ENCODE results near the gene GPR161.

GPR161 gene

DNA sequence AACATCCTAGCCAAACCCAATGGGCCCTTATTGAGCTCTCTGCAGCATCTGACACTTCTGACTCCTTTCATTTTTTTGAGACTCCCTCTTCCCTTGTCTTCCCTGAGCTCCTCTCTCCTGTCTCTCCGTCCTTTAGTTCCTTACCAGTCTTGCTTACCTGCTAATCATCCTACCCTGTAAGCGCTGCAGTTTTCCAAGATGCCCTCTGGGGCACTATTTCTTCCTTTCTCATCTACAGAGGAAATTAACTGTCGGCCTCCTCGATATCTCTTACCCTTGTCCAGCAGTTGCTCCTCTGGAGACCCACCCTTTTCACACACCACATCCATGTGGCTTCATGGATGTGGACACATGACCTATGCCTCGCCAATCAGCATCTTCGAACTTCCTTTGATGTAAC, 6.8 kb downstream of the GPR161 start:
- no peak overlapping the region for H2AFZ ChIP-seq (ENCODE audit: low read depth, low read length)
- peaks cover 3% of the 10 kb centered on the region for H3K36me3 ChIP-seq (replicated peaks; ENCODE audit: low read depth, low read length)
- H3K79me2 ChIP-seq (ENCODE audit: low read length) = no peaks in the 10 kb centered on the region
- no peak overlapping the region for H3K9ac ChIP-seq (ENCODE audit: low read length)
- TF ChIP-seq EZH2phosphoT487 (IDR thresholded peaks at IDR 0.05; ENCODE audit: low read depth) = no peak
- TF ChIP-seq, protein P1, sequence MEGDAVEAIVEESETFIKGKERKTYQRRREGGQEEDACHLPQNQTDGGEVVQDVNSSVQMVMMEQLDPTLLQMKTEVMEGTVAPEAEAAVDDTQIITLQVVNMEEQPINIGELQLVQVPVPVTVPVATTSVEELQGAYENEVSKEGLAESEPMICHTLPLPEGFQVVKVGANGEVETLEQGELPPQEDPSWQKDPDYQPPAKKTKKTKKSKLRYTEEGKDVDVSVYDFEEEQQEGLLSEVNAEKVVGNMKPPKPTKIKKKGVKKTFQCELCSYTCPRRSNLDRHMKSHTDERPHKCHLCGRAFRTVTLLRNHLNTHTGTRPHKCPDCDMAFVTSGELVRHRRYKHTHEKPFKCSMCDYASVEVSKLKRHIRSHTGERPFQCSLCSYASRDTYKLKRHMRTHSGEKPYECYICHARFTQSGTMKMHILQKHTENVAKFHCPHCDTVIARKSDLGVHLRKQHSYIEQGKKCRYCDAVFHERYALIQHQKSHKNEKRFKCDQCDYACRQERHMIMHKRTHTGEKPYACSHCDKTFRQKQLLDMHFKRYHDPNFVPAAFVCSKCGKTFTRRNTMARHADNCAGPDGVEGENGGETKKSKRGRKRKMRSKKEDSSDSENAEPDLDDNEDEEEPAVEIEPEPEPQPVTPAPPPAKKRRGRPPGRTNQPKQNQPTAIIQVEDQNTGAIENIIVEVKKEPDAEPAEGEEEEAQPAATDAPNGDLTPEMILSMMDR (IDR thresholded peaks at IDR 0.05; ENCODE audit: low read depth, low read length) = no peak
- H3K27ac ChIP-seq (ENCODE audit: low read length) = no peak overlapping the region
- H3K4me2 ChIP-seq (ENCODE audit: low read length) = no peak overlapping the region
- H3K9me3 ChIP-seq (ENCODE audit: insufficient read depth, low read length) = no peaks in the 10 kb centered on the region
- peaks cover 4% of the 10 kb centered on the region; the same call in 1 of the 2 replicates for H3K4me1 ChIP-seq (ENCODE audit: low read length)
- no peaks in the 10 kb centered on the region for H4K20me1 ChIP-seq (ENCODE audit: insufficient read depth, low read length)
- H3K4me3 ChIP-seq (ENCODE audit: low read length) = no peak overlapping the region
- H3K27me3 ChIP-seq (ENCODE audit: low read depth, low read length) = peaks cover 10% of the 10 kb centered on the region

DNA sequence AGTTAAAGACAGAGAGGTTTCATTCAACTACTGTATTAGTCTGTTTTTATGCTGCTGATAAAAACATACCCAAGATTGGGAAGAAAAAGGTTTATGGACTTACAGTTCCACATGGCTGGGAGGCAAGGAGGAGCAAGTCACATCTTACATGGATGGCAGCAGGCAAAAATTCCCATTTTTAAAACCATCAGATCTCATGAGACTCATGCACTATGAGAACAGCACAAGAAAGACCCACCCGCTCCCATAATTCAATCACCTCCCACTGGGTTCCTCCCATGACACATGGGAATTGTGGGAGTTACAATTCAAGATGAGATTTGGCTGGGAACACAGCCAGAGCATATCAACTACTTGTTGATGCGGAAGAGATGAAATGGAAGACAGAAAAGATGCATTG, 9.2 kb downstream of the GPR161 start:
- Histone ChIP-seq H3K36me3 (replicated peaks; ENCODE audit: low read depth, low read length) (peaks cover 3% of the 10 kb centered on the region), H4K20me1 (ENCODE audit: insufficient read depth, low read length) (no peaks in the 10 kb centered on the region), H3K27ac (ENCODE audit: low read length) (no peak overlapping the region), H3K4me1 (ENCODE audit: low read length) (no peaks in the 10 kb centered on the region), H3K4me2 (ENCODE audit: low read length) (no peak overlapping the region), H2AFZ (ENCODE audit: low read depth, low read length) (no peak overlapping the region), H3K79me2 (ENCODE audit: low read length) (no peaks in the 10 kb centered on the region), H3K9ac (ENCODE audit: low read length) (no peak overlapping the region), H3K27me3 (ENCODE audit: low read depth, low read length) (no peaks in the 10 kb centered on the region), H3K9me3 (ENCODE audit: insufficient read depth, low read length) (no peaks in the 10 kb centered on the region), H3K4me3 (ENCODE audit: low read length) (no peak overlapping the region)
- TF ChIP-seq, protein P1 (IDR thresholded peaks at IDR 0.05; ENCODE audit: low read depth, low read length) = no peak
- TF ChIP-seq EZH2phosphoT487 (IDR thresholded peaks at IDR 0.05; ENCODE audit: low read depth) = no peak

DNA sequence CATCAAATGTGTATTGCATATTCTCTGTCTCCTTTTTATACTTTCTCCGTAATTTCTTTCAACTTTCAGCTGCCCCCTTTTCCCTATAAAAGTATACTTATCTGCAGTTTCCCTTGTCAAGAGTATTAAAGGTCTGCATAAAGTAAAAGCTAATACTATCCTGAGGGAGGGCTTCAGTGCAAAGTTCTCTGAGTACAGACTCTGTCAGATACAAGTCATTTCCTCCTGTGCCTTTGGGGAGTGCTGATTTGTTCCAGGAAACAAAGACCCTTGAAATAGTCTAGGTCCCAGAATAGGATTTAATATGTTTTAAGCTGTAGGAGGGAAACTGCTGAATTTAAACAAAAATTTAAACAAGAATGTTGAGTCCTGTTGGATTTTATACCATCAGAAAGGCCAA, 11.7 kb downstream of the GPR161 start:
- Histone ChIP-seq H3K9me3 (ENCODE audit: insufficient read depth, low read length) (no peaks in the 10 kb centered on the region), H3K4me1 (ENCODE audit: low read length) (no peaks in the 10 kb centered on the region), H3K9ac (ENCODE audit: low read length) (no peak overlapping the region), H3K27me3 (ENCODE audit: low read depth, low read length) (no peaks in the 10 kb centered on the region), H2AFZ (ENCODE audit: low read depth, low read length) (no peak overlapping the region), H4K20me1 (ENCODE audit: insufficient read depth, low read length) (no peaks in the 10 kb centered on the region), H3K79me2 (ENCODE audit: low read length) (no peaks in the 10 kb centered on the region), H3K27ac (ENCODE audit: low read length) (no peak overlapping the region), H3K4me3 (ENCODE audit: low read length) (no peak overlapping the region), H3K4me2 (ENCODE audit: low read length) (no peak overlapping the region), H3K36me3 (replicated peaks; ENCODE audit: low read depth, low read length) (peaks cover 3% of the 10 kb centered on the region)
- no peak for TF ChIP-seq EZH2phosphoT487 (IDR thresholded peaks at IDR 0.05; ENCODE audit: low read depth)
- TF ChIP-seq, protein P1 (IDR thresholded peaks at IDR 0.05; ENCODE audit: low read depth, low read length) = no peak

DNA sequence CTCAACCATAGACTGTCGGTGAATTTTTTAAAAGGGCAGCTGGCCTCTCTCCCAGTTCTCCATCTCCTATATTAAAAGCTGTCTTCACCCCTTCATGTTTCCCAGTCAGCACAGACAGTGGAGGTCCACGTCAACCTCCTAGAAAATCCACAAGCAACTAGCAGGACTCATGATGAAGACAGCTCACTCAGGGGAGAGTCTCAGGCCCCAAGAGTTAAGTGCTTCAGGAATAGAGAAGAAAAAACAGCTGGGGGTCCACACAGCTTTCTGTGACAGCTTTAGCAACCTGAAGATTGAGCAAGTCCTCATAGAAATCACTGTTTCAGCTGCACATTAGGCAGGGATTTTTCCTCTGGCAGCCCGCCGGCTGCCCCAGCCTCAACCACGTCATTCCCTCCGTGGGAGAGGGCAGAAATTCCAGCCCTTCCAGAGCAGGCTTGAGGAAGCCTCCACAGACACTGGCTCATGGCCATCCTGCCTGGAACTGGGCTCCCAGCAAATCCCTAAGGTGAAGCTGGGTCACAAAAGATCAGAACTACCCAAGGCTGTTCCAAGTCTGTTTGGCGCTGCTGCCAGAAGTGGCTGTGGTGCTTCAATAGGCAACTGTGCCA, 15.2 kb downstream of the GPR161 start:
- no peaks in the 10 kb centered on the region for H3K27me3 ChIP-seq (ENCODE audit: low read depth, low read length)
- H3K4me1 ChIP-seq (ENCODE audit: low read length) = no peaks in the 10 kb centered on the region
- no peak overlapping the region for H2AFZ ChIP-seq (ENCODE audit: low read depth, low read length)
- no peak for TF ChIP-seq EZH2phosphoT487 (IDR thresholded peaks at IDR 0.05; ENCODE audit: low read depth)
- TF ChIP-seq, protein P1 (IDR thresholded peaks at IDR 0.05; ENCODE audit: low read depth, low read length) = no peak
- H3K9me3 ChIP-seq (ENCODE audit: insufficient read depth, low read length) = no peaks in the 10 kb centered on the region
- no peaks in the 10 kb centered on the region for H4K20me1 ChIP-seq (ENCODE audit: insufficient read depth, low read length)
- H3K79me2 ChIP-seq (ENCODE audit: low read length) = no peaks in the 10 kb centered on the region
- no peak overlapping the region for H3K27ac ChIP-seq (ENCODE audit: low read length)
- H3K36me3 ChIP-seq (replicated peaks; ENCODE audit: low read depth, low read length) = no peaks in the 10 kb centered on the region
- no peak overlapping the region for H3K4me3 ChIP-seq (ENCODE audit: low read length)
- H3K9ac ChIP-seq (ENCODE audit: low read length) = no peak overlapping the region
- no peak overlapping the region for H3K4me2 ChIP-seq (ENCODE audit: low read length)

All from OCI-LY3 (cell line).